Trophoblast cell (in vitro differentiated cells and primary cell): ENCODE data around the gene BBS4.
"Not testable (repeated sequence)": the region's sequence is repeated elsewhere in the genome, so short reads cannot be mapped to it uniquely, and the experiment has no call there.

Experiments used
- DNase-seq, 2 donors: peaks; one replicate each; pipeline ENCODE4 v3.0.0-alpha.2; 2016
- H2AFZ ChIP-seq: 2 replicates; pipeline ENCODE4 v1.6.1; 2013; ENCODE audit warnings: low read length, moderate library complexity, mild to moderate bottlenecking; ENCODE audit not compliant: insufficient read depth, poor library complexity
- H2AK5ac ChIP-seq: 2 replicates; pipeline ENCODE4 v1.6.1; 2013; ENCODE audit warnings: mild to moderate bottlenecking, low read length
- H2BK120ac ChIP-seq: 2 replicates; pipeline ENCODE4 v1.6.1; 2013; ENCODE audit warnings: low read length, mild to moderate bottlenecking, moderate library complexity; ENCODE audit not compliant: insufficient read depth, poor library complexity
- H2BK12ac ChIP-seq: 2 replicates; pipeline ENCODE4 v1.6.1; 2013; ENCODE audit warnings: mild to moderate bottlenecking, low read length, moderate library complexity
- H2BK5ac ChIP-seq: 2 replicates; pipeline ENCODE4 v1.6.1; 2013; ENCODE audit warnings: low read length, low read depth, moderate library complexity, mild to moderate bottlenecking; ENCODE audit not compliant: poor library complexity
- H3K14ac ChIP-seq: 2 replicates; pipeline ENCODE4 v1.6.1; 2013; ENCODE audit warnings: mild to moderate bottlenecking, low read length
- H3K18ac ChIP-seq: 2 replicates; pipeline ENCODE4 v1.6.1; 2013; ENCODE audit warnings: mild to moderate bottlenecking, low read length
- H3K23ac ChIP-seq: 2 replicates; pipeline ENCODE4 v1.6.1; 2013; ENCODE audit warnings: low read length
- H3K27ac ChIP-seq: 2 replicates; pipeline ENCODE4 v1.5.1; 2013; ENCODE audit warnings: low read depth, mild to moderate bottlenecking, inconsistent platforms, low read length, moderate library complexity
- H3K27me3 ChIP-seq: 2 replicates; pipeline ENCODE4 v1.6.1; 2013; ENCODE audit warnings: inconsistent platforms, mild to moderate bottlenecking, low read length, moderate library complexity; ENCODE audit not compliant: insufficient read depth
- H3K36me3 ChIP-seq, 2 experiments: 1 replicate in 1 of 2; 2 replicates in 1 of 2; pipeline ENCODE4 v1.6.1; 2013; ENCODE audit warnings: low read length in 2 of 2, mild to moderate bottlenecking in 2 of 2, moderate library complexity in 1 of 2; ENCODE audit not compliant: insufficient read depth in 2 of 2, control insufficient read depth in 1 of 2
- H3K4ac ChIP-seq: 2 replicates; pipeline ENCODE4 v1.6.1; 2013; ENCODE audit warnings: low read depth, mild to moderate bottlenecking, low read length, moderate library complexity
- H3K4me1 ChIP-seq, 2 experiments: 1 replicate in 1 of 2; 2 replicates in 1 of 2; pipeline ENCODE4 v1.6.1; 2013; ENCODE audit warnings: low read length in 2 of 2, mild to moderate bottlenecking in 2 of 2, moderate library complexity in 1 of 2; ENCODE audit not compliant: insufficient read depth in 2 of 2, control insufficient read depth in 1 of 2
- H3K4me2 ChIP-seq: 2 replicates; pipeline ENCODE4 v1.6.1; 2013; ENCODE audit warnings: inconsistent platforms, mild to moderate bottlenecking, low read length, moderate library complexity
- H3K4me3 ChIP-seq: 2 replicates; pipeline ENCODE4 v1.5.1; 2013; ENCODE audit warnings: mild to moderate bottlenecking, low read depth, low read length, inconsistent platforms
- H3K79me1 ChIP-seq: one replicate; pipeline ENCODE4 v1.6.1; 2013; ENCODE audit warnings: low read length
- H3K79me2 ChIP-seq: 2 replicates; pipeline ENCODE4 v1.6.1; 2013; ENCODE audit warnings: low read length, mild to moderate bottlenecking; ENCODE audit not compliant: control insufficient read depth, insufficient read depth, poor library complexity
- H3K9ac ChIP-seq: 2 replicates; pipeline ENCODE4 v1.6.1; 2013; ENCODE audit warnings: mild to moderate bottlenecking, low read length
- H3K9me3 ChIP-seq: 2 replicates; pipeline ENCODE4 v1.6.1; 2013; ENCODE audit warnings: low read depth, mild to moderate bottlenecking, control low read depth, inconsistent platforms, low read length; ENCODE audit not compliant: insufficient read depth
- H4K12ac ChIP-seq: 2 replicates; pipeline ENCODE4 v1.6.1; 2013; ENCODE audit warnings: low read depth, mild to moderate bottlenecking, low read length, moderate library complexity
- H4K8ac ChIP-seq: 2 replicates; pipeline ENCODE4 v1.6.1; 2013; ENCODE audit warnings: low read depth, mild to moderate bottlenecking, low read length, moderate library complexity
- H4K91ac ChIP-seq: one replicate; pipeline ENCODE4 v1.6.1; 2013; ENCODE audit warnings: low read depth, mild to moderate bottlenecking, low read length, moderate library complexity
- WGBS: extraction: QIAGEN DNeasy Blood & Tissue Kit; methylation state at CpG from one replicate; pipeline ENCODE4 v1.1.7; 2013; ENCODE audit warnings: missing lambda C conversion rate; ENCODE audit not compliant: insufficient read length, insufficient coverage; ENCODE audit errors: extremely low coverage; 5-methylcytosine and 5-hydroxymethylcytosine counted together

Gene BBS4

DNA sequence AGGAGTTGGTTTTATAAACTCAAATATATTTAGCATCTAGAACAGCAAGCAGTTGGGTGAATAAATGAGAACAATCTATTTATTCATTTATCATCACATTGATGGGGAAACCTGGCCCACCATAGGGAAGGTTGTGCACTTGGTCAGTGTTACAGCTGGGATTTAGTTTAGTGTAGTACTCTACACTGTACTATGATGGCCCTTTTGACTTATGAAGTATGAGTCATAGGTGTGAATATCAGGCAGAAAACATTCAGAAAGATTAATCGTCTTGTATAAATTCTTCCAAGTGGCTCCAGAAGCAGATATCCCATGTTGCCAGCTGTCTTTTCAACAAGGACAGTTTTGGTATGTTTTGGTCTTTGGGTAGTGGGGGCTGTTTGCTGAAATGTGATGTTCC, 38.0 kb downstream of the BBS4 start:
- Histone ChIP-seq H3K27ac (no peak overlapping the region), H3K27me3 (no peaks in the 10 kb centered on the region), H2AK5ac (no peak overlapping the region), H3K79me1 (no peaks in the 10 kb centered on the region), H2AFZ (no peak overlapping the region), H4K91ac (no peak overlapping the region), H3K18ac (no peak overlapping the region), H3K23ac (no peak overlapping the region), H3K9me3 (no peaks in the 10 kb centered on the region), H3K9ac (no peak overlapping the region), H4K8ac (no peak overlapping the region), H3K36me3 (peaks cover 0 to 2% of the 10 kb centered on the region in 2 experiments), H2BK120ac (no peak overlapping the region), H3K4me2 (no peak overlapping the region), H2BK5ac (no peak overlapping the region), H3K4me3 (no peak overlapping the region), H3K14ac (no peak overlapping the region), H2BK12ac (no peak overlapping the region), H3K4ac (no peak overlapping the region), H3K4me1 (no peaks in the 10 kb centered on the region), H4K12ac (no peak overlapping the region), H3K79me2 (no peaks in the 10 kb centered on the region)
- no CpG with 5 or more reads among the region's 1 CpG for WGBS
- no peak for DNase-seq

DNA sequence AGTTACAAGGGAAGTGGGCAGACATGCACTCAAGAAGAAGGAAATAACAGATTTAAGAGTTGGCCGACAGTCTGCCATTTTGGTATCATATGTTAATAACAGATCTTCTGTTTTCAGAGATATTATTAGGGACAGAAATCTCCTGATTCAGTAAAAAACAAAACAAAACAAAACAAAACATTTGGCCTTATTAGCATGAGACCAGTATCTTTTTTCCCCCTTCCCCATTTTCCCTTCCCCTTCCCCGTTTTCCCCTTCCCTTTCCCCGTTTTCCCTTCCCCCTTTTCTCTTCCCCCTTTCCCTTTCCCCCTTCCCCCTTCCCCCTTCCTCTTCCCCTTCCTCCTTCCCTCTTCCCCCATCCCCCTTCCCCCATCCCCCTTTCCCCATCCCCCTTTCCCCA, 39.4 kb downstream of the BBS4 start:
- Histone ChIP-seq H3K9me3 (no peaks in the 10 kb centered on the region), H3K27ac (no peak overlapping the region)

DNA sequence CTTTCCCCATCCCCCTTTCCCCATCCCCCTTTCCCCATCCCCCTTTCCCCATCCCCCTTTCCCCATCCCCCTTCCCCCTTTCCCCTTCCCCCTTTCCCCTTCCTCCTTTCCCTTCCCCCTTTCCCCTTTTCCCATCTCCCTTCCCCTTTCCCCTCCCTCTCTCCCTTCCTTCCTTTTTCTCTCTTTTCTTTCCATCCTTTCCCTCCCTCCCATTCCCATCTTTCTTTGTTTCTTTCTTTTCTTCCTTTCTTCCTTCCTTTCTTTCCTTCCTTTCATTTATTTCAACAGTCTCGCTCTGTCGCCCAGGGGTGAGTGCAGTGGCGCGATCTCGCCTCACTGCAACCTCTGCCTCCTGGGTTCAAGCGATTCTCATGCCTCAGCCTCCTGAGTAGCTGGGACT, 39.8 kb downstream of the BBS4 start:
- H4K91ac ChIP-seq, H3K23ac ChIP-seq, H2AFZ ChIP-seq, H4K12ac ChIP-seq, H3K4me3 ChIP-seq, H3K27ac ChIP-seq, H2BK5ac ChIP-seq, H3K36me3 ChIP-seq, H4K8ac ChIP-seq, H3K9me3 ChIP-seq, H2AK5ac ChIP-seq, H3K14ac ChIP-seq, H3K4me2 ChIP-seq, H2BK12ac ChIP-seq, H3K79me1 ChIP-seq, DNase-seq, H3K9ac ChIP-seq, H3K27me3 ChIP-seq, H2BK120ac ChIP-seq, H3K18ac ChIP-seq, H3K4me1 ChIP-seq, H3K4ac ChIP-seq, H3K79me2 ChIP-seq: not testable (repeated sequence)
- no CpG with 5 or more reads among the region's 6 CpGs for WGBS

More for the DNA sequence above, 39.4 kb downstream of the BBS4 start:
- Histone ChIP-seq H4K91ac (no peak overlapping the region), H2AFZ (no peak overlapping the region), H3K4me1 (no peaks in the 10 kb centered on the region), H2BK120ac (no peak overlapping the region), H4K12ac (no peak overlapping the region), H3K4me2 (no peak overlapping the region), H3K79me2 (no peaks in the 10 kb centered on the region), H3K36me3 (peaks cover 0 to 2% of the 10 kb centered on the region in 2 experiments), H2BK5ac (no peak overlapping the region), H4K8ac (no peak overlapping the region), H3K14ac (no peak overlapping the region), H3K4ac (no peak overlapping the region), H3K18ac (no peak overlapping the region), H2BK12ac (no peak overlapping the region), H3K79me1 (no peaks in the 10 kb centered on the region), H3K27me3 (no peaks in the 10 kb centered on the region), H3K9ac (no peak overlapping the region), H2AK5ac (no peak overlapping the region), H3K23ac (no peak overlapping the region), H3K4me3 (no peak overlapping the region)
- 96% methylated on average over 2 of the region's 3 CpGs for WGBS
- no peak for DNase-seq

DNA sequence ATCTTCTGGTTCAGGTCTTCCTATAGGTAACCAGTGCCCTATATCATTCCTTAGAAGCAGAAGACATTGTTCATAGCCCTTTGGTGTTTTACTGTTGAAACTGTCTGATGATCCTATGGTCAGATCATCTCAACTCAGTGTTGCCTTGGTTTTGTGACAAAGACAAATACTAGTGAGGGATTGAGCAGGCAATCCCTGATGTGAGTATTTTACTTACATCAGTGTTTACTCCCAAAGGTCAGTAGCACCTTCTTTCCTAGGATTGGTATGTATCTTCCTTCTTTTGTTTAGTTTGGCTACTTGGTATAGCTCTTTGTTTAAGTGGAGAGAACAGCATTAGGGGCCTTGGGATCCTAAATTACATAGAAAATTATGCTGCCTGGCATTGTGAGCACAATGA, 41.1 kb downstream of the BBS4 start:
- Histone ChIP-seq H4K12ac (no peak overlapping the region), H3K14ac (no peak overlapping the region), H3K4me2 (no peak overlapping the region), H3K18ac (no peak overlapping the region), H3K27ac (no peak overlapping the region), H3K4me1 (no peaks in the 10 kb centered on the region), H3K4me3 (no peak overlapping the region), H3K79me1 (no peaks in the 10 kb centered on the region), H3K9ac (no peak overlapping the region), H3K4ac (no peak overlapping the region), H2BK12ac (no peak overlapping the region), H2BK120ac (no peak overlapping the region), H3K23ac (no peak overlapping the region), H3K79me2 (no peaks in the 10 kb centered on the region), H4K91ac (no peak overlapping the region), H3K36me3 (peaks cover 2 to 4% of the 10 kb centered on the region in 2 experiments), H3K9me3 (no peaks in the 10 kb centered on the region), H2AFZ (no peak overlapping the region), H2BK5ac (no peak overlapping the region), H3K27me3 (no peaks in the 10 kb centered on the region), H2AK5ac (no peak overlapping the region), H4K8ac (no peak overlapping the region)
- no peak for DNase-seq
